GM10847 (cell line): ENCODE results near the gene BPI.

Source experiments
- POLR2A ChIP-seq: IDR thresholded peaks from 2 replicates; pipeline ENCODE4 v1.6.1; 2011; ENCODE audit not compliant: insufficient read length; ENCODE audit errors: extremely low read depth

The BPI gene

GRCh38 chr20:38295811-38296210 is 8.1 kb upstream of the BPI start:
- TF ChIP-seq POLR2A = no peak

GRCh38 chr20:38296433-38296832 is 7.5 kb upstream of the BPI start:
- TF ChIP-seq POLR2A = no peak

DNA sequence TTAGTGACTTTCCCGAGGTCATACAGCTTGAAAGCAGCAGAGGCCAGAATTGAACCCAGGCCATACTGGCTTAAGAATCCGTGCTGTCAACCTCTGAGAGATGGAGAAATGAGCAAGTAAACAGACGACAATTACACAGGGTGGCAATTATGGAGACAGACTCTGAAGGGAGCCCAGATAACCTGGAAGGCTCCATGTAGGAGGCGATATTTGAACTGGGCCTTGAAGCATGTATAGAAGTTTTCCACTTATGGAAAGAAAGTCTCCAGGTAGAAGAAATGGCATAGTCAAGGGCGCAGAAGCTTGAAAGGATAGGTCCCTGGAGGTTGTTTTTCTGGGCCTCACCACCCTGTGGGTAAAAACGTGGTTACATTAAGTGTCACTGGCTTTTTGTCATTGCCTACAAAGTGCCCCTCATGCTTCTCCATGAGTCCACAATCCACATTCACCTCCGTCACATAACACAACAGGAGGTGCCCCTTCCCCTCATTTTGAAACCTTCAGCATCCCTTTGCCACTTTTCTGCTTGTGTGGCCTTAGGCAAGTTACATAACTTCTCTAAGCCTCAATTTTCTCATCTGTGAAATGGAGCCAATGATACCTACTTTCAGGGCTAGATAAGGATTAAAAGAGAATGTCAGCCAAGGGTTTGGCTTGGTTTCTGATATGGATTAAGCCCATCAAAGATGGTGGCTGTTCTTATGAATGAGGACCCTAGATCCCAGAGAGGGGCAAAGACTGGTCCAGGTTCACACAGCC is 5.9 kb upstream of the BPI start:
- no peak for TF ChIP-seq POLR2A

DNA sequence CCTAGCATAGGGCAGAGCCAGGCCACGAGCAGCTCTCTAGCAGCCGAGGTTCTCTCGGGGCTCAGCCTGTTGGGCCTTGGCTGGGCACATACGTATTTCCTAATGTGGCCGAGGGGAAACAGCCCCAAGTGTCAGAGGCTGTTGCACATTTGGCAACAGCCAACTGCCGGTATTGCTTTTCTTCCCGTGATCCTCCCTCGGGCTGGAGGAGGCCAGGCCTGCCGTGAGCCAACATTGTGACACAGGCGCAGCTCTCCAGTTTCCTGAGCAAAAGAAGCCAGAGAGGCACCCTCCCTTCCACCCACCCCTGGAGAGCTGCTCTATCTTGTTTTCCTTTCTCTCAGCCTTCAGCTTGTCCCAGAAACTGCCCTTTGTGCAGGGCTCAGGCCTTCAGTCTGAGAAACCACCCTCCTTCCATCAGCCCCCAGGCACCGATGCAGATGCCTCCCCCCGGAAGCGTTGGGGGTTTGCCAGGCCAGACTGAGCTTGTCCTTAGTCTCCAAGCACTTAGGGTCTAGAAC is 5.1 kb upstream of the BPI start:
- no peak for TF ChIP-seq POLR2A

- TF ChIP-seq POLR2A = no peak
Observed at GRCh38 chr20:38299963-38300362, 4.0 kb upstream of the BPI start.

DNA sequence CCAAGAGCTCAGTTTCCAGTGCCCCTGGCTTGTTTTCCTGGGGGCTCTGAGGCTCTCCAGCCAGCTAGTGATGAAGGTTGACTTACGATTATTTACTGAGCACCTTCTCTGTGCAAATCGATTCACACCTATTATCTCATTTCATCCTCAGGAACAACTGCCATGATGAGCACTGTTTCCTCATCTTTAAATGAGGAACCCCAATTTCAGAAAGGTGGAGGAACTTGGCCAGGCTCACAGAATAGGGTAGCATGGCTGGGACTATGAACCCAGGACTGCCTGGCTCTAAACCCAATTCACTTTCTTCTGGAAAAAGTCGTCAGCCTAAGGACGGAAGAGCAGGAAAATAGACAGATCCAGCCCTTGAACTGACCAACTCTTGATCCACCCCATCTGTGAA is 3.5 kb upstream of the BPI start:
- no peak for TF ChIP-seq POLR2A

DNA sequence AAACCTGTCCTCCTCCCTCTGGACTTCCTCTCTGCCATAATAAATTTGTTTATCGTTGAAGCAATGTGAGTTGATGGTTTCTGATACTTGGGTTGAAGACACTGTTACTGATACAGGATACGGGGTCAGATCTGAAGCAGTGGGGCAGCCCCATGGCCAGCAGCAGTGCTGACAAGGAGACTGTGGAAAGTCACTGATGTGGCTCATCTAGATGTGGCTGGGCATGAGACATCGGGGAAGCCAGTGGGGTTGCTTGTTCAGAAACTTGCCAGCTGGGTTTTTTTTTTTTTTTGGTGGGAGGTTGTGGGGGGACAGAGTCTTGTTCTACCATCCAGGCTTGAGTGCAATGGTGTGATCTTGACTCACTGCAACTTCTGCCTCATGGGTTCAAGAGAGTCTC is 2.6 kb upstream of the BPI start:
- no peak for TF ChIP-seq POLR2A

- TF ChIP-seq POLR2A = no peak
Observed at GRCh38 chr20:38302786-38303185, 1.2 kb upstream of the BPI start.

GRCh38 chr20:38304845-38305447 is 990 bp downstream of the BPI start:
- no peak for TF ChIP-seq POLR2A

DNA sequence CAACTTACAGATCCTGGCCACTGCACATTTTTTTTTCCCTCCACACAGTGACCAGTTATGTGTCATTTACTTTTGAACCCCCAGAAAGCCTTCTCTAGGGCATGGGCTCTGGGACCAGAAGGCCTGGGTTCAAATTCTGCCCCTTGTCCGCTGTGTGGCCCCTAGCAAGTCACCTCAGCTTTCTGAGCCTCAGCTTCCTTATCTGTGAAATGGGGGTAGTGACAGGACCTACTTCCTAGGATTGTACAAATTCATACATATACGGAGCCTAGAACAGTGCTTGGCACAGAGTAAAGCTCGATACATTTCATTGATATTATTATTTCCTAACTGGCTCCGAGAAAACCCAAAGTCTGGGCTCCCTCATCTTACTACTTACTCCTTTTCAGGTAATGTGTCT is 1.6 kb downstream of the BPI start:
- TF ChIP-seq POLR2A = no peak

GRCh38 chr20:38306379-38306778 is 2.4 kb downstream of the BPI start:
- no peak for TF ChIP-seq POLR2A

GRCh38 chr20:38307371-38308046 is 3.6 kb downstream of the BPI start:
- no peak for TF ChIP-seq POLR2A

- TF ChIP-seq POLR2A = no peak
Observed at GRCh38 chr20:38308047-38308438, 4.1 kb downstream of the BPI start.

DNA sequence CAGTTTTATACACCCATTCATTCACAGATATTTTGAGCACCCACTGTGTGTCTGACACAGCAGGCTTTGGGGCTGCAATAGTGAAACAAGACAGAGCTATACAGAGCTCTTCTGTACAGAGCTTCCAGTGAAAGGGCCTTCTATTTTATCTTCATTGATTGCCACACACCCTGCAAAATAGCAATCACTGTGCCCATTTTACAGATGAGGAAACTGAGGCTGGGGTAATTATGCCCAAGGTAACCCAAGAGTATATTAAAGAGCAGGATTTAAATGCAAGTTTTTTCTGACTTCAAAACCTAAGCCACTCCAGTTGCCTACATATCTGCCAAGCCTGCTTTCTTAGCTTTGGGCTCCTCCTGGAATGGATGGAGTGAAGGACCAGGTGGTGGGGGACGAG is 4.5 kb downstream of the BPI start:
- no peak for TF ChIP-seq POLR2A

- TF ChIP-seq POLR2A = no peak
Observed at GRCh38 chr20:38311091-38311490, 7.1 kb downstream of the BPI start.

GRCh38 chr20:38311491-38311890 is 7.5 kb downstream of the BPI start:
- TF ChIP-seq POLR2A = no peak
